ENCODE measurements around the gene SUPT6H.
"Not testable (repeated sequence)": the region's sequence is repeated elsewhere in the genome, so short reads cannot be mapped to it uniquely, and the experiment has no call there.

The SUPT6H gene

DNA sequence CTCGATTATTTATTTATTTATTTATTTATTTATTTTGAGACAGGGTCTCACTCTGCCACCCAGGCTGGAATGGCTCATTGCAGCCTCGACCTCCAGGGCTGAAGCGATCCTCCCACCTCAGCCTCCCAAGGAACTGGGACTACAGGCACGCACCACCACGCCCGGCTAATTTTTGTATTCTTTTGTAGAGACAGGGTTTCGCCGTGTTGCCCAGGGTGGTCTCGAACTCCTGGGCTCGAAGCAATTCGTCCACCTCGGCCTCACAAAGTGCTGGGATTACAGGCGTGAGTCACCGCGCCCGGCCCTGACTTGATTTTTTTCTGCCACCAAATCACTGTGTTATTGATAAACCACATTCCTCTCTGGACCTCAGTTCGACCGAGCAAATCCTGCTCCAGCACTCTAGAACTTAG is 57.0 kb downstream of the SUPT6H start:
- TF ChIP-seq, protein P1, sequence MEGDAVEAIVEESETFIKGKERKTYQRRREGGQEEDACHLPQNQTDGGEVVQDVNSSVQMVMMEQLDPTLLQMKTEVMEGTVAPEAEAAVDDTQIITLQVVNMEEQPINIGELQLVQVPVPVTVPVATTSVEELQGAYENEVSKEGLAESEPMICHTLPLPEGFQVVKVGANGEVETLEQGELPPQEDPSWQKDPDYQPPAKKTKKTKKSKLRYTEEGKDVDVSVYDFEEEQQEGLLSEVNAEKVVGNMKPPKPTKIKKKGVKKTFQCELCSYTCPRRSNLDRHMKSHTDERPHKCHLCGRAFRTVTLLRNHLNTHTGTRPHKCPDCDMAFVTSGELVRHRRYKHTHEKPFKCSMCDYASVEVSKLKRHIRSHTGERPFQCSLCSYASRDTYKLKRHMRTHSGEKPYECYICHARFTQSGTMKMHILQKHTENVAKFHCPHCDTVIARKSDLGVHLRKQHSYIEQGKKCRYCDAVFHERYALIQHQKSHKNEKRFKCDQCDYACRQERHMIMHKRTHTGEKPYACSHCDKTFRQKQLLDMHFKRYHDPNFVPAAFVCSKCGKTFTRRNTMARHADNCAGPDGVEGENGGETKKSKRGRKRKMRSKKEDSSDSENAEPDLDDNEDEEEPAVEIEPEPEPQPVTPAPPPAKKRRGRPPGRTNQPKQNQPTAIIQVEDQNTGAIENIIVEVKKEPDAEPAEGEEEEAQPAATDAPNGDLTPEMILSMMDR (IDR thresholded peaks at IDR 0.05; ENCODE audit: low read length) = no peak
- TF ChIP-seq EZH2 (IDR thresholded peaks at IDR 0.05; ENCODE audit: borderline replicate concordance, low read length) = no peak
- Histone ChIP-seq H3K27ac (ENCODE audit: low read depth, low read length, poor library complexity, severe bottlenecking) (no peak overlapping the region), H3K27me3 (ENCODE audit: insufficient read depth, low read length) (no peaks in the 10 kb centered on the region), H3K9me2 (ENCODE audit: low read depth, low read length) (no peaks in the 10 kb centered on the region), H4K20me1 (ENCODE audit: insufficient read depth, low read length) (no peaks in the 10 kb centered on the region), H3K4me2 (ENCODE audit: low read length) (peak overlapping the region; percentile 74), H2AFZ (ENCODE audit: low read length) (no peak overlapping the region), H3K36me3 (ENCODE audit: insufficient read depth, low read length) (peaks cover 41% of the 10 kb centered on the region), H3F3A (ENCODE audit: insufficient read depth, low read length) (peaks cover 10% of the 10 kb centered on the region), H3K4me3 (ENCODE audit: low read depth, low read length, poor library complexity, severe bottlenecking) (peak overlapping the region; percentile 97), H3K9me3 (ENCODE audit: low read length) (no peaks in the 10 kb centered on the region), H3K4me1 (ENCODE audit: insufficient read depth, low read length, severe bottlenecking) (peaks cover 47% of the 10 kb centered on the region), H3K9ac (ENCODE audit: low read length) (peak overlapping the region; percentile 98), H3K79me2 (ENCODE audit: insufficient read depth, low read length) (peaks cover 18% of the 10 kb centered on the region)

DNA sequence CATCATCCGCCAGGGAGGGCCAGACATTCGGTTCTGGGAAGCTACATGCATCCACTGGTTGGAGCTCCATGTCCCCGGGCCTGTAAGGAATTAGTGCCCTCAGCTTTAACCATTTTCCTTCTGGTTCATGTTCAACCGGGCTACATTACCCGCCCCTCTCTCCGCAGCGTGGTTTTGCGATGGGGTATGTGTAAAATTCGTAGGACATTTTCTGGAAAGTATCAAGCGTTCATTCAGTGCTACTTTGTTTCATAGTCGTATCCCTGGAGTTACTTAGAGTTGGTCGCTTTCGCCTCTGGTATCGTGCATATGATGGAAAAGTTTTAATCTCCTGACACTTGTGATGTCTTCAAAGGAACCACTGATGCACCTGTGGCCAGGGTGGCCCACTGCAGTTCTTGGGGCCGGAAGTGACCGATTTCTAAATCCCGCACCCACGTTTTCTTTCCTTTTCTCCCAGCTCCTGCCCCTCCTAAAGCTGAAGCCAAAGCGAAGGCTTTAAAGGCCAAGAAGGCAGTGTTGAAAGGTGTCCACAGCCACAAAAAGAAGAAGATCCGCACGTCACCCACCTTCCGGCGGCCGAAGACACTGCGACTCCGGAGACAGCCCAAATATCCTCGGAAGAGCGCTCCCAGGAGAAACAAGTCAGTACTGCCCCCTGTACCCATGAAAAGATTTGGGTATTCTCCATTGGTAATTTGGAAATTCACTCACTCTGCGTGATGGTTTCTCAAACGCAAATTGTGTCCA is 58.4 kb downstream of the SUPT6H start:
- H3K27me3 ChIP-seq (ENCODE audit: insufficient read depth, low read length) = no peaks in the 10 kb centered on the region
- H3K9me2 ChIP-seq (ENCODE audit: low read depth, low read length) = no peaks in the 10 kb centered on the region
- no peak overlapping the region for H2AFZ ChIP-seq (ENCODE audit: low read length)
- TF ChIP-seq, protein P1 (IDR thresholded peaks at IDR 0.05; ENCODE audit: low read length) = peak; percentile 26; the same call in 1 of the 2 replicates
- no peak for TF ChIP-seq EZH2 (IDR thresholded peaks at IDR 0.05; ENCODE audit: borderline replicate concordance, low read length)
- H3K9me3 ChIP-seq (ENCODE audit: low read length) = no peaks in the 10 kb centered on the region
- peak overlapping the region; percentile 98 for H3K9ac ChIP-seq (ENCODE audit: low read length)
- peak overlapping the region; percentile 91 for H3K27ac ChIP-seq (ENCODE audit: low read depth, low read length, poor library complexity, severe bottlenecking)
- peaks cover 61% of the 10 kb centered on the region for H3K4me1 ChIP-seq (ENCODE audit: insufficient read depth, low read length, severe bottlenecking)
- peaks cover 20% of the 10 kb centered on the region for H3F3A ChIP-seq (ENCODE audit: insufficient read depth, low read length)
- peak overlapping the region; percentile 97 for H3K4me3 ChIP-seq (ENCODE audit: low read depth, low read length, poor library complexity, severe bottlenecking)
- no peaks in the 10 kb centered on the region for H4K20me1 ChIP-seq (ENCODE audit: insufficient read depth, low read length)
- H3K4me2 ChIP-seq (ENCODE audit: low read length) = peak overlapping the region; percentile 94
- H3K79me2 ChIP-seq (ENCODE audit: insufficient read depth, low read length) = peaks cover 18% of the 10 kb centered on the region
- peaks cover 54% of the 10 kb centered on the region for H3K36me3 ChIP-seq (ENCODE audit: insufficient read depth, low read length)

DNA sequence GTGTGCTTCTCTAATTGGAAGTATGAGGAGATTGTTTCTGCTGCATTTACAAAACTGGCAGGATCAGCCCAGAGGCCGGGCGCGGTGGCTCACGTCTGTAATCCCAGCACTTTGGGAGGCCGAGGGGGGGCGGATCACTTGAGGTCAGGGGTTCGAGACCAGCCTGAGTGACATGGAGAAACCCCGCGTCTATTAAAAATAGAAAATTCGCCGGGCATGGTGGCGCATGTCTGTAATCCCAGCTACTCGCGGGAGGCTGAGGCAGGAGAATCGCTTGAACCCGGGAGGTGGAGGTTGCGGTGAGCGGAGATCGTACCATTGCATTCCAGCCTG is 59.0 kb downstream of the SUPT6H start:
- H3K4me1 ChIP-seq (ENCODE audit: insufficient read depth, low read length, severe bottlenecking) = peaks cover 66% of the 10 kb centered on the region
- H3K27ac ChIP-seq (ENCODE audit: low read depth, low read length, poor library complexity, severe bottlenecking) = peak overlapping the region; percentile 91
- peaks cover 20% of the 10 kb centered on the region for H3F3A ChIP-seq (ENCODE audit: insufficient read depth, low read length)
- H4K20me1 ChIP-seq (ENCODE audit: insufficient read depth, low read length); H3K9me3 ChIP-seq (ENCODE audit: low read length); H2AFZ ChIP-seq (ENCODE audit: low read length); H3K27me3 ChIP-seq (ENCODE audit: insufficient read depth, low read length); H3K9me2 ChIP-seq (ENCODE audit: low read depth, low read length): not testable (repeated sequence)
- peak overlapping the region; percentile 98 for H3K9ac ChIP-seq (ENCODE audit: low read length)
- peak overlapping the region; percentile 97 for H3K4me3 ChIP-seq (ENCODE audit: low read depth, low read length, poor library complexity, severe bottlenecking)
- peaks cover 56% of the 10 kb centered on the region for H3K36me3 ChIP-seq (ENCODE audit: insufficient read depth, low read length)
- H3K4me2 ChIP-seq (ENCODE audit: low read length) = peak overlapping the region; percentile 94
- H3K79me2 ChIP-seq (ENCODE audit: insufficient read depth, low read length) = peaks cover 18% of the 10 kb centered on the region

All from OCI-LY1 (cell line).